ENCODE results near the gene SLC18A2.
A peak's percentile ranks its signal among the peaks of the same experiment; 100 is the strongest.

The SLC18A2 gene

DNA sequence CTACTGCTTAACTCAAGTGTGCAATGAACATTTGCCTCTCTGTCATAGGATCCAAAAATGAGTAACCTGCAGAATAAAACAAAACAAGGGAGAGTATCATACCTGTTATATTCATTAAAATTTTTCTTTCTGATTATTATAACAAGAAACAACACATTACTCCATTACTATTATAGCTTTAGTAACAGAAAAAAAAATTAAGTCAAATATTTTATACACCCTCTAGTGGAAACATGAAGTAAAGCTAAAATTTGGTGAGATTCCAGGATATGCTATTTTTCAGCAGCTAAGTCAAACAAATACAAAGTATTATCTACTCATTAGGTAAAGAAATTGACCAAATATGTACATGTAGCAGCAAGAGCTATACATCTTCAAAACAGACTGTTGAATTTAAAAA is 78.0 kb downstream of the SLC18A2 start:
- DNase-seq: peak; percentile 61 to 83

DNA sequence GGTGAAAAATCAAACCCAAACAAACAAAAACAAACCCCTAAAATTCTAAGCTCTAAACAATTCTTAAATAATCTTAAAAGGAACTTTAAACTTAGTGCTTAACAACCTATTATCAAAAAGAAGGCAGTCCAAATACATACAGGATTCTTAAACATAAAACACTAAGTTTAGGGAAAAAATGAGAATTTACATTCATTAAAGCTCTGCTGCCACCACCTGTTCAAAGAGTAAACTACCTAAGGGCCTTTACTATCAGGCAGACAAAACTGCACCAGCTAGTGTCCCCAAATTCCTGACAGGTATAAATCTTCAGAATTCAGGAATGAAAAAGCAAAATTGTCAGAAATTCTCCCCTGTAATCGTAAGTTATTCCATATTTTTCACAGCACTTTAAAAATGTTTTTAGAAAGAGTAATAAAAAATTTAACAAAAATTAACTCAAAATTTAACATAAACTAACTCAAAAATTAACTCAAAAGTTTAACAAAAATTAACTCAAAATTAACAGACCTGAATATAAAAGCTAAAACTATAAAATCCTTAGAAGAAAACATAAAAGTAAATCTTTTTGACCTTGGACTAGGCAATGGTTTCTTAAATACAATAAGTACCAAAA is 79.2 kb downstream of the SLC18A2 start:
- DNase-seq: peak; percentile 83 to 88

DNA sequence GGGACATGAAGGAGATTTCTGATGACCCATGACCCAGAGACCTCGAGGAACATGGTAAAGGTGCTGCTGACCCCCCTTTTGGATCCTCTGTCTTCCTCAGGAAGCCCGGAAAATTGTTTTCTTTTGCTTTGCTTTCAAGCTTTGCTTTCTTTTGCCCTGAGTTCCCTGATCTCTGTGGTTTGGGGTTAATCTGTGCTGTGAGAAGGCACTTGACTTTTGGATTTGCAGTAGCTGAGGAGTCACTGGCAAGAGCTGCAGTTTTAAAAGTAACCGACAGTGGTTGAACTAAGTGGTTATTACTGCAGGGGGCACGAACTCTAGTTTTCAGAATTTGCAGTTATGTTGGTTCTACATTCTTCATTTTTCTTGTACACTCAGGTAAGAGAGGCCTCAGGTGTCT is 81.3 kb downstream of the SLC18A2 start:
- no peak for DNase-seq

DNA sequence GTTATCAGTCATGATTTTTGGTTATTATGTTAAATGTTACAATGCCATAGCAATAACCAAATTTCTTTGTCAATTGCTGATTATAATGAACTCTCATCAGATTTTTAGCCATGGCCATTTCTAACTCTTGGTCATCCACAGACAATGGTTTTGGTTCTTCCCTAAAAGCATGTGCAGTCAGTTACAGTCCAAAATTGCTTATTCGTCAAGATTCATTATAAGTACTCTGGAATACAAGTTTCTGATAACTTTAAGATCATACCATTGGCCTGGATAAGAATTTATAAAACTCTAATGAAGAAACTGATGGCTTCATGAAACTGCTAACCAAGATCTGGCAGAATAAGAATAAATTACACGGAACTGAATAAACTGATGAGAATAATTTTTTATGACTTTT is 83.5 kb downstream of the SLC18A2 start:
- DNase-seq: no peak

DNA sequence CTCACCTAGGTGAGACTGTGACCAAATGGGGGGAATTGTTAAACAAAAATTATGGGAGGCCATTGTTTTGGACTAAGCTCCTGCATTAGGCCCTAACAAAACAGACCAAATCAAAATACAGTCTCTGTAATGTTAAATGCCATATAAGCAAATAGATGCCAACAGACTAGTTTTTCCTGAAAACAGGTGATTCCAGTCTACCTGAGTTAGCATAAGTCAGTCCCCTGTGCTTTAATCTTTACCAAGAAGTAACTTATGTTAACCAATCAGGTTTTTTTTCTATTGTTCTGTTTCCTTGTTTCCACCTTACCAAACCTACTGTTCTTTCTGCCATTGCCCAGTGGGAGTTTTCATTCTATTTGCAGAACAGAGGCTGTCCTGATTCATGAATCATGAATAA is 86.3 kb downstream of the SLC18A2 start:
- no peak for DNase-seq

Data from Kasumi-1 (cell line).